GM10847 (cell line): Measurements from ENCODE around the gene SMAGP.

Source experiments
- POLR2A ChIP-seq: IDR thresholded peaks from 2 replicates; pipeline ENCODE4 v1.6.1; 2011; ENCODE audit not compliant: insufficient read length; ENCODE audit errors: extremely low read depth

SMAGP gene

DNA sequence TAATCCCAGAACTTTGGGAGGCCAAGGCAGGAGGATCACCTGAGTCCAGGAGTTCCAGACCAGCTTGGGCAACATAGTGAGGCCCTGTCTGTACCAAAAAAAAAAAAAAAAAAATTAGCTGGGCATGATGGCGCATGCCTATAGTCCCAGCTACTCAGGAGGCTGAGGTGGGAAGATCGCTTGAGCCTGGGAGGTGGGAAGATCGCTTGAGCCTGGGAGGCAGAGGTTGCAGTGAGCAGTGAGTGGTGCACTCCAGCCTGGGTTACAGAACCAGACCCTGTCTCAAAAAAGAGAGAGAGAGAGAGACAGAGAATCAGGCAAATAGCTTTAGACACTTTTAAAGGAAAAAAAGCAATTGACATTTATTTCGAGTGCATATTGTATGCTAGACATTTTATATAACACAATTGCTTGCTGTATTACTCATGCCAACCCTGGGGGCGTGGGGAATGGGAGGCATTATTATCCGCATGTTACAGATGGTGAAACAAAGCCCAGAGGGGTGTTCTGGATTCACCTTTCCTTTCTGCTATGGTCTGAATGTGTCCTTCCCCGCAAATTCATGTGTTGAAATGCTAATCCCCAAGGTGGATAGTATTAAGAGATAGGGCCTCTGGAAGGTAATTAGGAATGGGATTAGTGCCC lies 62.1 kb downstream of the SMAGP start:
- TF ChIP-seq POLR2A: no peak

DNA sequence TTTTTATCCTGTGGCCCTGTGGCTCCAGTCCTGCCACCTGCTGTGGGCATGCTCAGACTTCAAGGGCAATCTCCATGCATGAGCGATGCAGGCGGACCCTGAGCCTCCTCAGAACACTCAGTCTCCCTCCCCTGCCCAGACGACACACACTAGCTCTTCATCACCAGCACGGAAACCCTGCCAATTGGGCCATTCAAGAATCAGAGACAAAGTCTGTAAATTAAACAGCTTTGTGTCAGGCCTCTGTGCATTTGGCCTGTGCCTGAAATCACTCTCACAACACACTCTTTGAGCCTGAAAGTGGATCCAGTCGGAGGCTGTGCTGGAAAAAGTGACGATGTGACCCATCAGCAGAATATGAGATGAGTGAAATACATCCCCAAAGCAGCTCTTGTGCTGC lies 64.9 kb downstream of the SMAGP start:
- no peak for TF ChIP-seq POLR2A

DNA sequence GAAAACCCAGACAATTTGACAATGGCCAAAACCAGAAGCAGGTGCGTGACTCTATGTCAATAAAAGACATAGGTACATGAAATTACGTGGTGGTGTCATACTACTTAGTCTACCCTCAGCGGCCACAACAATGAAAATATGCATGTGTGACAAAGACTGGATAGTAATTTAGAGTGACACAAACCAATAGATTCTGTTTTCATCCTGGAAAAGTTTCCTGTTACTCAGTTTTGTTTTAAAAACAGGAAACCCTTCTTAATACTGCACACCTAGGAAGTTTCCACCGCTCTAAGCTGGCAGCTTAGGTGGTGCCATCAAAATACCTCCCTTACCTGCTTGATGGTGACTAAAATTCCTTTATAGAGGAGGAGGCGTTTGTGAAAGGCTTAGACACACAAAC lies 67.5 kb downstream of the SMAGP start:
- no peak for TF ChIP-seq POLR2A

DNA sequence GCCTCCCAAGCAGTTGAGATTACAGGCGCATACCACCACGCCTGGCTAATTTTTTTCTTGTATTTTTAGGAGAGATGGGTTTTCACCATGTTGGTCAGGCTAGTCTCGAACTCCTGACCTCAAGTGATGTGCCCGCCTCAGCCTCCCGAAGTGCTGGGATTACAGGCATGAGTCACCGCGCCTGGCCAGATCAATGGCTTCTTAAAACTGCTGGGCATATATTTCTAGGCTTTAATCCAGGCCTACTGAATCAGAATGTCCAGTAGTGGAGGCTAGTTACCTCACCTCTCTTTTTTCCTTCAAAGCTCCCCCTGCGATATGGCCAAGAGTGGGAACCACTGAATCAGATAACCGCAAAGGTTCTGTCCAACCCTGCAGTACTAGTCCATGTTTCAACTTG lies 69.4 kb downstream of the SMAGP start:
- no peak for TF ChIP-seq POLR2A

DNA sequence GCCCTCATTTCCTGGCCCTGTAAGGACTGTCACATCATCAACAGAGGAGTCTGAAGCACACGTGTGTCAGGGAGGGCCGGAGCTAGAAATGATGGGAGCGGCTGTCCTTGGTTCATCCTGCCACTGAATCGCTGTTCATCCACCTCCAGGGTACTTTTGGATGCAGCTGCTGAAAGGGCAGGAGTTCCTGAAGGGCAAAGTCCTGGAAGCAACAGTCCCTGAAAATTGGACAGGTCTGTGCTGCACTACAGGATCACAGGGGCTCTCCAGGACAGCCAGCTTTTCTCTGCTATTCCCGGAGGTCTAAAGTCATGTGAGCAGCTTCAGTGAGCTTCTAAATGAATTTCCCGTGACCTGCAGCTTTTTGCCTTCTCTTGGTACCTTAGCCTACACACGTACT lies 70.1 kb downstream of the SMAGP start:
- no peak for TF ChIP-seq POLR2A

DNA sequence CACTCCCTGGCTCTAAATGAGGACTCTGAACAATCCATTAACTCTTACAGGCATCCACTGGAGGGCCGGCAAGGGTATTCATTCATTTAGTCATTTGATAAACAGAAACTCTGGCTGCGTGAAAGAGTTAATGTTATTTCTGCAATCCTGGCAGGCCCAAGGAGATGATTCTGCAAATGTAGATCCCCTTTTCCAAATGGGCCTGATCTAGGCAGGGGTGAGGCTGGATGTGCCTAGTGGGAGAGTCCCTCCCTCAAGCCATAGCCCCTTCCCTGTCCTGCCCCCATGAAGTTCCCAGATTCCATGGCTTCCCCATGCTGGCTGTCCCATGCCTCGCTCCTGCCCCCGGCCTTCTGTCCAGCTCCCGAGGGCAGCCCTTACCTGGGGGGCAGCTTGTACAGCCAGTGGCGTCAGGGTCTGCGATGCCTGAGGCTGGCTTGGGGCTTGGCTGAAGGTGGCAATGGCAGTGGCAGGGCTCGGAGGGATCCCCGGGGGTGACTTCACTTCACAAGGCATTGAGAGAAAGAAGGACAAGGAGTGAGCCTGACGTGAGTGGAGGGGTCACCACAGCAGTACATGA lies 70.8 kb downstream of the SMAGP start:
- no peak for TF ChIP-seq POLR2A

DNA sequence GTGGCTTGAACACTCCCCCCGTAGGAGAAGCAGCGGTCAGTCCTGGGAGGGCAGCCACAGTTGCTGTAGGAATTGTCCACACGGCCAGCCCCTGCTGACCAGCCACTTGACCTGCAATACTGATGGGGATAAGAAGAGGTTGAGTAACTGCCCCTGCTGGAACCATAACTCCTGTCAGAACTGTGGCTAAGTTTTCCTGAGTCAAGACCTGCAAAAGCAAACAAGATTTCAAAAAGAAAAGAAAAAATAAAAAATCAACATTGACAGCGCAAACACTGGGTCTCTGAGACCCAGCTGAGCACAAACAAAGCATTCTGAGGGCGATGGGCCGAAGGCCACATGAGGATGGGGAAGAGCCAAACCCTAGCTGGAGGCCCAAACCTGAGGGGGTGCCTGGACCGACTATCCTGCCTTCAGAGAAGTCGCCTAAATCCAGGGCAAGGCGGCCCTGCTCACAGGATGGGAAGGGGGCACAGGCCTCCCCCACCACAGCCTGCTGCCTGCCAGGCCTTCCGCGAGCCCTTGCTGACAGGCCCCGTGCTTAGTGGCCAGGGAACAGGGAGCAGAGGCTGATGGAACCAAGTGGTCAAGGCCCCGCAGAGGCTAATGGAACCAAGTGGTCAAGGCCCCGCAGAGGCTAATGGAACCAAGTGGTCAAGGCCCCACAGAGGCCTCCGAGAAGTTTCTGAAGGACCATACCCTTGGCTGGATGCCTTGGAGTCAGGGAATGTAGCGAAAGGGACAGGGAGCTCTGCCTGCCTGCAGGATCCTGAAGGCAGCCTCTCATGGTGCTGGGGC lies 71.4 kb downstream of the SMAGP start:
- no peak for TF ChIP-seq POLR2A

DNA sequence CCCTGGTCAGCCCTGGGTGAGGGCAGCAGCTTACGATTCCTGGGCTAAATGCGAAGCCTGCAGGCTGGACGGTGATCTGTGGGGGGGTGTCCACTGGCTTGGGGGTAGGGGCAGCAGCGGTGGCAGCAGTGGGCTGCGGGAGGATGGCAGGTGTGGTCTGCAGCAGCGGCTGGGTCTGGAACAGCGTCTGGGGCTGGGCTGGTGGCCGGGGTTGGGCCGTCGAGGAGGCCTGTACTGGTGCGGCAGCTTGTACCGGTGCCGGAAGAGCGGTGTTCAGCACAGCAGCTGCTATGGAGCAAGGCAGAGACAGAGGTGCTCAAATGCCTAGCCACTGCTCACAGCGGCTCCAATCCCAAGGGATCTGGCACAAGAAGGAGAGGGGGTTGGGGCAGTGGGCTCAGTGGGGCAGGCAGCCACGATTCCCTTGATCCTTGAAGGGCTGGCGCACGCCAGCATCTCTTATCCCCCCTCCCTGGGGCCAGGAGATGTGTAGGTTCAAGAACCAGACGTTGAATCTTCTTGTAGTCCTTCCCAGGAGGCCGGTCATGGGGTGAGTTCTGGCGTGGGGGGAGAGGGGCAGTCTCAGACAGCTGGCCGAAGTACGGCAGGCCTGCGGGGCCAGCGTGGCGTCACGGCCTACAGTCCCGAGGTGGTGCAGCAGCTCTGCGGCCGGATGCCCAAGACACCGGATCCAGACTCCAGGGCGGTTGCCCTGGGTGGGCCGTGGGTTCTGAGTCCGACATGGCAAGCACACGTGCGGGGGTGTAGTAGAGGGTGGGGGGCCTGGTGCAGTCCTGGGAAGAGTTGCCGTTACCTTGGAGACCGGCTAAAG lies 72.3 kb downstream of the SMAGP start:
- no peak for TF ChIP-seq POLR2A

DNA sequence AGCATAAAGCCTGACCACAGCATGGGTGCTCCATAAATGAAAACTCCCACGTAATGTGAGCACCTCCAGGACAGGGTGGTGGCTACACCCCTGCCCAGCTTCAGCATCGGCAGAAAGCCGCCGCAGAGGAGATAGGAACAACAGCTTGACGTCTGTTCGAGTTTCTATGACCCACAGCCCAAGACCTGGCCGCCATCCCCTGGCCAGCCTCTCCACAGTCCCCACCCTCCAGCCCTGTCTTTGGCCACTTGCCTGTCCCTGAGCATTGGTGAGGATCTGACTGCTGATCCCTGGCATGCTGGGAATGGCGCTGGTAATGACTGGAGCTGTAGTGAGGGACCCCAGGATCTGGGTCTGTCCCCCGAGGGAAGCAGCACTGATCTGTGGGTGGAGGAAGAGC lies 73.7 kb downstream of the SMAGP start:
- TF ChIP-seq POLR2A: no peak

DNA sequence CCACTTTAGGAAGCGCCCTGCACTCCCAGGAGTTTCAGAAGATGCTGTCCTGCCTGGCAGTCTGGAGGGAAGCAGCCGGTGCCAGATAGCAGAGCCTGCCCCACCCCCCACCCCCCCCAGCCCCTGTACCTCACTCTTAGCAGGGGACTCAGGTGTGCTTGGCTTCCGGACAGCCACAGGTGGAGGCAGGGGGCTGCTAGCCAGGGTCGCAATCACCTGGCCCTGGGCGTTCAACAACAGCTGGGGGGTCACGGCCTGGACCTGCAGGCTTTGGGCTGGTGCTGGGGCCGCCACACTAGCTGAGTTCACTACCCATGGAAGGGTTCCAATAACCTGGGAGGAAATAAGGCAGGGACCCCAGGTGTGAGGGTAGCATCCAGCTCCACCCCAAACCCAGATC lies 74.4 kb downstream of the SMAGP start:
- no peak for TF ChIP-seq POLR2A
